ENCODE measurements around the gene SLC9A3.

DNA sequence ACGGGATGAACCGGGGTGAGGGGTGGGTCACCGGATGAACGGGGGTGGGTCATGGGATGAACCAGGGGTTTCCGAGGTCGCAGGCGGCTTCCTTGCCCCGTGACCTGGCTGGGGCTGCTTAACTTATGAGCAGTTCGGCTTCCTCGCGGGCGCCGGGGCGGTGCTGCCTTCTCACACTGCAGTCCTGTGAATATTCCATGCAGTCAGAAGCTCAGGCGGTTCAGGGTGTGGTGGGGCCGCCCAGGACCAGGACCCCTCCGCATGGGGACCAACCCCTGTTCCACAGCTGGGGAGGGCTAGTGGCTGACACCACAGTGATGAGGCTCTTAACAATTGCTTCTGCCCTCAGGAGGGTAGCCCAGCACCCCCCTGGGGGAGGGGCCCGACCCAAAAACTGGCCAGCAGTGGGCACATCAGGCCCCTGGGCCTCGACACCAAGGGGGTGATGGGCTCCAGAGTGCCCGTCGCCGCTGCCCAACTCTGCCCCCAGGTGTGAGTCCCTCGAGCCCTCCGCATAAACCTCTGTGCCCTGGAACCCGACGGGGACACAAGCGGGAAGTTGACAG, 30.9 kb upstream of the SLC9A3 start:
- no peak for TF ChIP-seq POLR2AphosphoS5 (IDR thresholded peaks at IDR 0.05)
- TF ChIP-seq, protein P1, sequence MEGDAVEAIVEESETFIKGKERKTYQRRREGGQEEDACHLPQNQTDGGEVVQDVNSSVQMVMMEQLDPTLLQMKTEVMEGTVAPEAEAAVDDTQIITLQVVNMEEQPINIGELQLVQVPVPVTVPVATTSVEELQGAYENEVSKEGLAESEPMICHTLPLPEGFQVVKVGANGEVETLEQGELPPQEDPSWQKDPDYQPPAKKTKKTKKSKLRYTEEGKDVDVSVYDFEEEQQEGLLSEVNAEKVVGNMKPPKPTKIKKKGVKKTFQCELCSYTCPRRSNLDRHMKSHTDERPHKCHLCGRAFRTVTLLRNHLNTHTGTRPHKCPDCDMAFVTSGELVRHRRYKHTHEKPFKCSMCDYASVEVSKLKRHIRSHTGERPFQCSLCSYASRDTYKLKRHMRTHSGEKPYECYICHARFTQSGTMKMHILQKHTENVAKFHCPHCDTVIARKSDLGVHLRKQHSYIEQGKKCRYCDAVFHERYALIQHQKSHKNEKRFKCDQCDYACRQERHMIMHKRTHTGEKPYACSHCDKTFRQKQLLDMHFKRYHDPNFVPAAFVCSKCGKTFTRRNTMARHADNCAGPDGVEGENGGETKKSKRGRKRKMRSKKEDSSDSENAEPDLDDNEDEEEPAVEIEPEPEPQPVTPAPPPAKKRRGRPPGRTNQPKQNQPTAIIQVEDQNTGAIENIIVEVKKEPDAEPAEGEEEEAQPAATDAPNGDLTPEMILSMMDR (IDR thresholded peaks at IDR 0.05): no peak
- TF ChIP-seq POLR2A (IDR thresholded peaks at IDR 0.05; ENCODE audit: low read depth): no peak

All from esophagus muscularis mucosa (tissue), 3 donors.